ENCODE data around the gene VPS33A. TPM values are rescaled to one million over a fixed set of nuclear protein-coding genes. Genes with fewer than 3 reads are reported as not detected.

The VPS33A gene
- total RNA-seq, 3 donors from 2014 or later (not counting 1 experiment from before 2014, with no cell fraction given): 19.2 to 26.3 (median 24.1) TPM

- H3K4me3 ChIP-seq (ENCODE audit: low read length): no peak overlapping the region
- peaks cover 30% of the 10 kb centered on the region for H3K36me3 ChIP-seq (ENCODE audit: control insufficient read depth, insufficient read depth, low read length)
- Mint-ChIP-seq H3K4me1 (peaks cover 7 to 14% of the 10 kb centered on the region in 2 donors), H3K27me3 (ENCODE audit: low read depth in 2 of 2) (peaks cover 8 to 16% of the 10 kb centered on the region in 2 donors), H3K27ac (peak overlapping the region in 1 of 2 donors; percentile 9), H3K4me3 (peak overlapping the region; percentile 47), H3K9me3 (no peaks in the 10 kb centered on the region), H3K36me3 (no peaks in the 10 kb centered on the region)
- peaks cover 12% of the 10 kb centered on the region for H3K4me1 ChIP-seq (ENCODE audit: control insufficient read depth, insufficient read depth, low read length)
- ATAC-seq (peak in 1 of 3 donors; percentile 15), DNase-seq (no peak)
- WGBS (ENCODE audit: insufficient coverage): 86% methylated on average over 27 of the region's 27 CpGs
- intact Hi-C loops (cut with micrococcal nuclease): no loop called here
- no peak overlapping the region for H3K27ac ChIP-seq (ENCODE audit: low read length)
- H3K27me3 ChIP-seq (ENCODE audit: control insufficient read depth, insufficient read depth, low read length): peaks cover 25% of the 10 kb centered on the region
- no peaks in the 10 kb centered on the region for H3K9me3 ChIP-seq (ENCODE audit: control insufficient read depth, insufficient read depth, low read length)
- no peak for TF ChIP-seq CTCF (IDR thresholded peaks at IDR 0.05)
Observed at GRCh38 chr12:122206111-122206881, 60.0 kb downstream of the VPS33A start.

GRCh38 chr12:122205053-122205925, 61.0 kb downstream of the VPS33A start:
- Histone ChIP-seq H3K4me1 (ENCODE audit: control insufficient read depth, insufficient read depth, low read length) (peaks cover 12% of the 10 kb centered on the region), H3K27me3 (ENCODE audit: control insufficient read depth, insufficient read depth, low read length) (peaks cover 25% of the 10 kb centered on the region), H3K27ac (ENCODE audit: low read length) (no peak overlapping the region), H3K36me3 (ENCODE audit: control insufficient read depth, insufficient read depth, low read length) (peaks cover 27% of the 10 kb centered on the region), H3K9me3 (ENCODE audit: control insufficient read depth, insufficient read depth, low read length) (no peaks in the 10 kb centered on the region), H3K4me3 (ENCODE audit: low read length) (no peak overlapping the region)
- ATAC-seq (no peak), DNase-seq (peak in 1 of 2 donors; percentile 19)
- no peak for TF ChIP-seq CTCF (IDR thresholded peaks at IDR 0.05)
- Mint-ChIP-seq H3K9me3 (no peaks in the 10 kb centered on the region), H3K4me3 (peak overlapping the region; percentile 75), H3K27ac (no peak overlapping the region), H3K27me3 (ENCODE audit: low read depth in 2 of 2) (peaks cover 8 to 19% of the 10 kb centered on the region in 2 donors), H3K4me1 (peaks cover 7 to 14% of the 10 kb centered on the region in 2 donors), H3K36me3 (no peaks in the 10 kb centered on the region)
- intact Hi-C loops (cut with micrococcal nuclease): no loop called here
- 64% methylated on average over 19 of the region's 23 CpGs for WGBS (ENCODE audit: insufficient coverage)

- Histone ChIP-seq H3K36me3 (ENCODE audit: control insufficient read depth, insufficient read depth, low read length) (peaks cover 21% of the 10 kb centered on the region), H3K27ac (ENCODE audit: low read length) (no peak overlapping the region), H3K4me1 (ENCODE audit: control insufficient read depth, insufficient read depth, low read length) (peaks cover 12% of the 10 kb centered on the region), H3K27me3 (ENCODE audit: control insufficient read depth, insufficient read depth, low read length) (peaks cover 25% of the 10 kb centered on the region), H3K4me3 (ENCODE audit: low read length) (no peak overlapping the region), H3K9me3 (ENCODE audit: control insufficient read depth, insufficient read depth, low read length) (no peaks in the 10 kb centered on the region)
- no peaks in the 10 kb centered on the region for H3K36me3 Mint-ChIP-seq
- H3K4me1 Mint-ChIP-seq: peaks cover 7 to 14% of the 10 kb centered on the region in 2 donors
- no peak overlapping the region for H3K27ac Mint-ChIP-seq
- peaks cover 8 to 19% of the 10 kb centered on the region in 2 donors for H3K27me3 Mint-ChIP-seq (ENCODE audit: low read depth in 2 of 2)
- H3K9me3 Mint-ChIP-seq: no peaks in the 10 kb centered on the region
- intact Hi-C loops (cut with micrococcal nuclease): no loop called here
- peak overlapping the region; percentile 75 for H3K4me3 Mint-ChIP-seq
- DNase-seq (peak in 1 of 2 donors; percentile 45), ATAC-seq (peak in 2 of 3 donors; percentile 16 to 23)
- no peak for TF ChIP-seq CTCF (IDR thresholded peaks at IDR 0.05)
- WGBS (ENCODE audit: insufficient coverage): 8% methylated on average over 71 of the region's 71 CpGs
Observed at GRCh38 chr12:122204167-122205052, 61.9 kb downstream of the VPS33A start.

Measured in natural killer cell (primary cell).